Endothelial cell of umbilical vein (primary cell): ENCODE data around the gene CD58. TPM values are rescaled to one million over a fixed set of nuclear protein-coding genes. Genes with fewer than 3 reads are reported as not detected.

Experiments used
- BruUV-seq: library from RNA; stranded (reverse); fragments of 400-500 nt; replicated peaks from 2 replicates; lab custom pipeline; 2021; lab: Mats Ljungman, UMichigan
- CTCF ChIA-PET: fragments of 300-600, 350-600 bp; sonication (Branson Sonifier 250); formaldehyde crosslinking; loops from one replicate; lab custom pipeline; 2021; ENCODE audit warnings: antibody characterized with exemption, inconsistent platforms; lab: Charles Lee
- POLR2A ChIA-PET: fragments of 300-600, 350-600 bp; sonication (Branson Sonifier 250); formaldehyde crosslinking; loops from one replicate; lab custom pipeline; 2021; ENCODE audit warnings: antibody characterized with exemption, inconsistent platforms; lab: Charles Lee
- DNase-seq: peaks from one replicate; pipeline ENCODE4 v3.0.0-alpha.2; 2011; ENCODE audit warnings: low read depth, low spot score
- FAIRE-seq: peaks from 2 replicates; lab custom pipeline; 2011; peaks lifted over from hg19 to GRCh38; lab: Jason Lieb, UNC
- H2AFZ ChIP-seq: 2 replicates; pipeline ENCODE4 v1.6.0; 2012; ENCODE audit warnings: low read depth, low read length, control low read depth, inconsistent platforms
- H3K27ac ChIP-seq: 2 replicates; pipeline ENCODE4 v1.5.1; 2011; ENCODE audit warnings: low read depth, mild to moderate bottlenecking, control low read depth, low read length, moderate library complexity; ENCODE audit not compliant: insufficient read depth
- H3K27me3 ChIP-seq, 2 experiments: 2 replicates each; pipeline versions ENCODE4 v1.6.0 to v1.6.1; 2011; ENCODE audit warnings: low read length in 2 of 2, mixed read lengths in 1 of 2; ENCODE audit not compliant: control insufficient read depth in 2 of 2, insufficient read depth in 2 of 2
- H3K36me3 ChIP-seq, 2 experiments: 2 replicates in 1 of 2; 3 replicates in 1 of 2; pipeline ENCODE4 v1.5.1; 2011; ENCODE audit warnings: low read length in 2 of 2, mild to moderate bottlenecking in 1 of 2, moderate library complexity in 1 of 2; ENCODE audit not compliant: control insufficient read depth in 2 of 2, insufficient read depth in 2 of 2; ENCODE audit errors: extremely low read depth in 1 of 2
- H3K4me1 ChIP-seq: 3 replicates; pipeline ENCODE4 v1.5.1; 2011; ENCODE audit warnings: mild to moderate bottlenecking, low read length; ENCODE audit not compliant: control insufficient read depth, insufficient read depth; ENCODE audit errors: extremely low read depth
- H3K4me2 ChIP-seq: 2 replicates; pipeline ENCODE4 v1.6.1; 2011; ENCODE audit warnings: low read length, control low read depth, mixed read lengths; ENCODE audit not compliant: insufficient read depth
- H3K4me3 ChIP-seq, 3 experiments: fragments of 200-600 bp in 1 of 3; sonication (generic), shearing (Covaris generic) in 1 of 3; replicated peaks in 1 of 3; 2 replicates each; pipeline ENCODE4 v1.5.1; 2011 to 2016; ENCODE audit warnings: control low read depth in 3 of 3, low read length in 3 of 3, mild to moderate bottlenecking in 2 of 3, inconsistent platforms in 1 of 3, low read depth in 1 of 3, moderate library complexity in 1 of 3; ENCODE audit not compliant: insufficient read depth in 1 of 3
- H3K79me2 ChIP-seq: 2 replicates; pipeline ENCODE4 v1.6.0; 2012; ENCODE audit warnings: low read length, inconsistent platforms; ENCODE audit not compliant: control insufficient read depth, insufficient read depth
- H3K9ac ChIP-seq: replicated peaks from 2 replicates; pipeline ENCODE3; 2011; ENCODE audit warnings: low read length, control low read depth; ENCODE audit not compliant: insufficient read depth; ENCODE audit errors: extremely low read depth
- H3K9me1 ChIP-seq: replicated peaks from 3 replicates; pipeline ENCODE4 v1.6.0; 2011; ENCODE audit warnings: mild to moderate bottlenecking, low read length; ENCODE audit not compliant: control insufficient read depth, insufficient read depth; ENCODE audit errors: extremely low read depth
- H3K9me3 ChIP-seq: replicated peaks from 2 replicates; pipeline ENCODE4 v1.5.1; 2012; ENCODE audit warnings: low read length, inconsistent platforms; ENCODE audit not compliant: control insufficient read depth, insufficient read depth
- H4K20me1 ChIP-seq: replicated peaks from 2 replicates; pipeline ENCODE3; 2011; ENCODE audit warnings: mild to moderate bottlenecking, low read length; ENCODE audit not compliant: control insufficient read depth, insufficient read depth; ENCODE audit errors: extremely low read depth
- CTCF ChIP-seq, 2 donors: IDR thresholded peaks; 1 replicate in 1 of 2; 2 replicates in 1 of 2; pipeline ENCODE4 v1.5.1; 2011; ENCODE audit warnings: low read length in 2 of 2, mild to moderate bottlenecking in 2 of 2, moderate library complexity in 2 of 2, control low read depth in 1 of 2, inconsistent platforms in 1 of 2, low read depth in 1 of 2; ENCODE audit not compliant: insufficient read depth in 1 of 2; ENCODE audit errors: extremely low read depth in 1 of 2
- EZH2 ChIP-seq: IDR thresholded peaks from 2 replicates; pipeline ENCODE4 v1.6.1; 2012; ENCODE audit warnings: borderline replicate concordance, low read depth, mild to moderate bottlenecking, moderate library complexity, low read length, inconsistent platforms; ENCODE audit not compliant: severe bottlenecking
- FOS ChIP-seq: IDR thresholded peaks from 2 replicates; pipeline ENCODE4 v1.6.1; 2011; ENCODE audit warnings: mild to moderate bottlenecking, low read length, moderate library complexity, borderline replicate concordance; ENCODE audit not compliant: insufficient read depth
- GATA2 ChIP-seq: IDR thresholded peaks from 2 replicates; pipeline ENCODE4 v1.7.0; 2011; ENCODE audit warnings: low read depth, mild to moderate bottlenecking, moderate library complexity, mixed read lengths, low read length; ENCODE audit not compliant: insufficient read length, insufficient read depth
- JUN ChIP-seq: IDR thresholded peaks from 2 replicates; pipeline ENCODE4 v1.6.1; 2011; ENCODE audit warnings: borderline replicate concordance, low read depth; ENCODE audit not compliant: insufficient read length, insufficient read depth
- MAX ChIP-seq: IDR thresholded peaks from 2 replicates; pipeline ENCODE4 v1.6.1; 2011; ENCODE audit not compliant: insufficient read depth, insufficient read length
- MYC ChIP-seq: IDR thresholded peaks from one replicate; pipeline ENCODE4 v1.6.1; 2011; ENCODE audit warnings: mild to moderate bottlenecking, low read depth, low read length
- POLR2A ChIP-seq: IDR thresholded peaks from 2 replicates; pipeline ENCODE4 v1.6.1; 2012; ENCODE audit warnings: low read depth, mild to moderate bottlenecking, control low read depth, low read length
- POLR2AphosphoS5 ChIP-seq: IDR thresholded peaks from 2 replicates; pipeline ENCODE4 v1.6.1; 2012; ENCODE audit warnings: low read depth, mild to moderate bottlenecking, control low read depth, low read length, moderate library complexity; ENCODE audit not compliant: insufficient read depth
- dilution Hi-C: fragments of 300-500 bp; cut with MboI; formaldehyde crosslinking; loops from one replicate; pipeline ENCODE4 v1.15.0; 2019; ENCODE audit warnings: low sequenced_read_pairs; ENCODE audit not compliant: extremely low pct_ligation_motif_present
- intact Hi-C: fragments of 100-400 bp; cut with micrococcal nuclease; formaldehyde crosslinking; loops from one replicate; pipeline ENCODE4 v1.10.0; 2022
- polyA plus RNA-seq, 4 experiments: library from polyadenylated mRNA; depleted of rRNA in 3 of 4; stranded (reverse) in 3 of 4; unstranded in 1 of 4; fragments of >200 nt; gene quantifications; 2 replicates each; pipeline versions ENCODE4 v1.2.1 to v1.2.3, GENCODE V29; 2011 to 2012; ENCODE audit warnings: missing spikeins in 1 of 4
- total RNA-seq: library from RNA; stranded (reverse); gene quantifications from 2 replicates; pipeline ENCODE4 v1.2.3, GENCODE V29; 2021

CD58 gene
- total and polyA plus RNA-seq, 2 donors (not counting 3 experiments of a cell fraction or from before 2014, with no cell fraction given) = 9.8 to 12.7 TPM

DNA sequence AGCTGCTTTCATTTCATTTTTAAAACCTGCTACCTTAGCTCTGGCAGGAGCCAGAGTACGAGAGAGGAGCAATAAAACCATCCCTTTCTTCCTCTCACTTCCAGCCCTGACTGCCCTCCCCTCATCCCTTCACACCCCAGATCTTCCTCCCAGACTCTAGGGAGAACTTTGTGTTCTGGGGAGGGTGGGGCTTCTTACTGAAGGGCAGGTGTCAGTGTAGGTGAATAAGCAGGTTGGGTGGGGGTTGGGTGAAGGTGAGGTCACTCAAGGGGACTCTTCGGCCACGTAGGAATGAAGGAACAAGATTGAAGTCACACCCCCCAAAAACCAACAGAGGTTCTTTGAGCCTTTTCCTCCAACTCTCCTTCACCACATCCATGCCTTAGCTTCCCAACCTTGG lies 88.9 kb downstream of the CD58 start:
- H3K27me3 ChIP-seq = no peaks in the 10 kb centered on the region
- H4K20me1 ChIP-seq = no peaks in the 10 kb centered on the region
- DNase-seq = no peak
- no peaks in the 10 kb centered on the region for H3K9me3 ChIP-seq
- intact Hi-C loops = no loop called here
- H2AFZ ChIP-seq = no peak overlapping the region
- H3K4me2 ChIP-seq = no peak overlapping the region
- peaks cover 11% of the 10 kb centered on the region for H3K4me1 ChIP-seq
- H3K79me2 ChIP-seq = no peaks in the 10 kb centered on the region
- H3K27ac ChIP-seq = no peak overlapping the region
- H3K36me3 ChIP-seq = no peaks in the 10 kb centered on the region
- no peaks in the 10 kb centered on the region for H3K9me1 ChIP-seq
- POLR2A ChIA-PET = no interaction called here
- dilution Hi-C loops = loop anchor here (25.0 kb wide), 1 partner anchor 95 kb away; no protein-coding TSS in a partner anchor
- BruUV-seq = no TSS peak
- H3K9ac ChIP-seq = no peak overlapping the region
- CTCF ChIA-PET = interaction anchor here (1.5 to 8.1 kb wide), 3 partner anchors 17 to 341 kb away, joined by 4 to 427 read pairs (median 7); no protein-coding TSS in a partner anchor
- TF ChIP-seq POLR2AphosphoS5 = no peak
- TF ChIP-seq FOS = no peak
- TF ChIP-seq GATA2 = no peak
- TF ChIP-seq POLR2A = no peak
- no peak for TF ChIP-seq CTCF (IDR thresholded peaks at IDR 0.05; ENCODE audit: extremely low read depth in 1 of 2, insufficient read depth in 1 of 2, low read depth in 1 of 2, low read length in 2 of 2)
- TF ChIP-seq MYC = no peak
- no peak for TF ChIP-seq MAX
- TF ChIP-seq JUN = no peak
- TF ChIP-seq EZH2 = no peak
- H3K4me3 ChIP-seq = no peak overlapping the region
- FAIRE-seq = no peak
